HEK293 (cell line): Measurements from ENCODE around the gene C2orf49.

Experiments used
- CTCF ChIA-PET: fragments of 350-600 bp; formaldehyde crosslinking; extraction: SDS; loops from one replicate; lab custom pipeline; 2021; ENCODE audit warnings: antibody characterized with exemption; lab: Yijun Ruan, JAX
- POLR2A ChIA-PET: fragments of 300-600 bp; formaldehyde crosslinking; extraction: SDS; loops from one replicate; lab custom pipeline; 2020; ENCODE audit warnings: antibody characterized with exemption, inconsistent platforms; lab: Yijun Ruan, JAX
- H3K27ac ChIP-seq: fragments of 200-500 bp; sonication (Bioruptor generic); 2 replicates; pipeline ENCODE4 v1.5.1; 2014; ENCODE audit warnings: low read depth, low read length, control low read depth, inconsistent platforms; ENCODE audit errors: extremely low read depth
- H3K36me3 ChIP-seq, 2 experiments: fragments of 200-500 bp in 1 of 2; sonication (Bioruptor generic) in 1 of 2; 1 replicate in 1 of 2; 2 replicates in 1 of 2; pipeline ENCODE4 v1.5.1; 2014 to 2017; ENCODE audit warnings: inconsistent platforms in 2 of 2, low read length in 2 of 2; ENCODE audit not compliant: control insufficient read depth in 2 of 2, insufficient read depth in 1 of 2
- H3K4me1 ChIP-seq: fragments of 200-500 bp; sonication (Bioruptor generic); 2 replicates; pipeline ENCODE4 v1.5.1; 2014; ENCODE audit warnings: mild to moderate bottlenecking, low read length, inconsistent platforms; ENCODE audit not compliant: control insufficient read depth, insufficient read depth
- H3K4me3 ChIP-seq: 2 replicates; pipeline ENCODE4 v1.5.1; 2011; ENCODE audit warnings: low read depth, mild to moderate bottlenecking, control low read depth, low read length, moderate library complexity
- H3K9me3 ChIP-seq: fragments of 200-500 bp; sonication (Bioruptor generic); 2 replicates; pipeline ENCODE4 v1.5.1; 2014; ENCODE audit warnings: low read depth, low read length, inconsistent platforms; ENCODE audit not compliant: control insufficient read depth, insufficient read depth
- HOXA7 ChIP-seq: sonication (generic); formaldehyde crosslinking; IDR thresholded peaks from 2 replicates; pipeline ENCODE4 v1.8.1; 2022; ENCODE audit warnings: missing genetic modification reagents, borderline replicate concordance
- IKZF3 ChIP-seq: fragments of 450-650 bp; IDR thresholded peaks from 2 replicates; pipeline ENCODE4 v1.5.0; 2018; ENCODE audit warnings: missing biosample characterization, mild to moderate bottlenecking, missing genetic modification characterization, moderate library complexity
- PRDM1 ChIP-seq: fragments of 450-650 bp; formaldehyde crosslinking; IDR thresholded peaks from 2 replicates; pipeline ENCODE4; 2016; ENCODE audit warnings: missing biosample characterization, missing genetic modification characterization
- SP2 ChIP-seq: fragments of 450-650 bp; formaldehyde crosslinking; IDR thresholded peaks from 2 replicates; pipeline ENCODE4 v1.5.1; 2016; ENCODE audit warnings: missing biosample characterization, missing genetic modification characterization
- ZBTB1 ChIP-seq: fragments of 450-650 bp; formaldehyde crosslinking; IDR thresholded peaks from 2 replicates; pipeline ENCODE4 v1.5.1; 2016; ENCODE audit warnings: missing biosample characterization, missing genetic modification characterization
- ZNF112 ChIP-seq: fragments of 450-650 bp; formaldehyde crosslinking; IDR thresholded peaks from 2 replicates; pipeline ENCODE4 v1.5.0; 2017; ENCODE audit warnings: missing biosample characterization, missing genetic modification characterization
- ZNF114 ChIP-seq: fragments of 450-650 bp; formaldehyde crosslinking; IDR thresholded peaks from 2 replicates; pipeline ENCODE4 v1.5.0; 2017; ENCODE audit warnings: missing biosample characterization, missing genetic modification characterization
- ZNF416 ChIP-seq: fragments of 450-650 bp; formaldehyde crosslinking; IDR thresholded peaks from 2 replicates; pipeline ENCODE4 v1.5.1; 2016; ENCODE audit warnings: missing biosample characterization, missing genetic modification characterization
- ZNF48 ChIP-seq: fragments of 450-650 bp; formaldehyde crosslinking; IDR thresholded peaks from 2 replicates; pipeline ENCODE4 v1.5.1; 2016; ENCODE audit warnings: missing biosample characterization, missing genetic modification characterization
- ZXDB ChIP-seq: fragments of 450-650 bp; formaldehyde crosslinking; IDR thresholded peaks from 2 replicates; pipeline ENCODE4 v1.5.1; 2016; ENCODE audit warnings: missing biosample characterization, missing genetic modification characterization
- TF ChIP-seq, protein P1 (sequence below): fragments of 450-650 bp; formaldehyde crosslinking; IDR thresholded peaks from 2 replicates; pipeline ENCODE4 v1.5.1; 2016; ENCODE audit warnings: missing biosample characterization, missing genetic modification characterization, low read depth
- TF ChIP-seq, protein P2 (sequence below): fragments of 450-650 bp; formaldehyde crosslinking; IDR thresholded peaks from 2 replicates; pipeline ENCODE4 v1.5.1; 2017; ENCODE audit warnings: missing biosample characterization, missing genetic modification characterization
- TF ChIP-seq, protein P3 (sequence below): fragments of 450-650 bp; formaldehyde crosslinking; IDR thresholded peaks from 2 replicates; pipeline ENCODE4 v1.5.1; 2017; ENCODE audit warnings: missing biosample characterization, mild to moderate bottlenecking, missing genetic modification characterization, moderate library complexity
- TF ChIP-seq, protein P4 (sequence below): fragments of 450-650 bp; formaldehyde crosslinking; IDR thresholded peaks from 2 replicates; pipeline ENCODE4 v1.5.1; 2016; ENCODE audit warnings: missing biosample characterization, missing genetic modification characterization
- TF ChIP-seq, protein P5 (sequence below): fragments of 450-650 bp; formaldehyde crosslinking; IDR thresholded peaks from 2 replicates; pipeline ENCODE4 v1.5.1; 2016; ENCODE audit warnings: missing biosample characterization, missing genetic modification characterization
- TF ChIP-seq, protein P6 (sequence below): fragments of 450-650 bp; formaldehyde crosslinking; IDR thresholded peaks from 2 replicates; pipeline ENCODE4 v1.5.1; 2016; ENCODE audit warnings: missing biosample characterization, missing genetic modification characterization, borderline replicate concordance
- TF ChIP-seq, protein P7 (sequence below): fragments of 450-650 bp; formaldehyde crosslinking; IDR thresholded peaks from 2 replicates; pipeline ENCODE4 v1.5.1; 2017; ENCODE audit warnings: missing biosample characterization, missing genetic modification characterization

The C2orf49 gene

DNA sequence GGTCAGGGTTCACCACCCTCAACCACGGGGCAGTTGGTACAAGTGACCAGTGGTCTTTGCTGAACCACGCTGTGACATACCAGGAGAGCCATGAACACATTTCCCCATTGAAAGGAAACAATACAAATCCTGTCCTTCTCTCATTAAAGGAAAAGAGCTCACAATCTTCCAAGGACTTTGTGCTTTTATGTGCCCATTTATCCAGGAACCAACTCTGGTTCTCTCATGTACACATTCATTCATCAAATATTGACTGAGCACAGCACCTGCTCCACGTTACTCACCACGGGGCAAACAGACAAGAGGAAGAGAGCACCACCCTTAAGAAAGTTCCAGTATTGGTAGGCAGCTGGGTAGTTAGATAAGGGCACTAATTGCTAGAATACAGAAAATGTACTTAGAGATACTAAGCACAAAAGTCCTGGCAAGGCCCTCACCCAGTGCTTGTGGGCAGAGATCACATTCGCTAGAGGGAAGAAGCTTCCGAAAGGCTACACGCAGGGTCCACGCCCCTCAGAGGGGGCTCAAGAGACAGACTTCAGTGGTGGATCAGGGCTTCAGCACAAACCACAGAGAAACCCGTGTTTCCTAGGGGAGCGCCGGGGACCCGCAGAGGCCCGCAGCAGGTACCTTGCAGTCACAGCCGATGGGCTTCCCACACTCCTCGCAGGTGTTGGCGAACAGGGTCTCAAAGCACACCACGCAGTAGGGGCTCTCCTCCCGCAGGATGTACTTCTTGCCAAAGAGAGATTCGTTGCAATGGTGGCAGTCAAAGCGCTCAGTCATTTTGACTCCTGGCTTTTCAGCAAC lies 48.6 kb downstream of the C2orf49 start (continued):
- TF ChIP-seq, protein P1, sequence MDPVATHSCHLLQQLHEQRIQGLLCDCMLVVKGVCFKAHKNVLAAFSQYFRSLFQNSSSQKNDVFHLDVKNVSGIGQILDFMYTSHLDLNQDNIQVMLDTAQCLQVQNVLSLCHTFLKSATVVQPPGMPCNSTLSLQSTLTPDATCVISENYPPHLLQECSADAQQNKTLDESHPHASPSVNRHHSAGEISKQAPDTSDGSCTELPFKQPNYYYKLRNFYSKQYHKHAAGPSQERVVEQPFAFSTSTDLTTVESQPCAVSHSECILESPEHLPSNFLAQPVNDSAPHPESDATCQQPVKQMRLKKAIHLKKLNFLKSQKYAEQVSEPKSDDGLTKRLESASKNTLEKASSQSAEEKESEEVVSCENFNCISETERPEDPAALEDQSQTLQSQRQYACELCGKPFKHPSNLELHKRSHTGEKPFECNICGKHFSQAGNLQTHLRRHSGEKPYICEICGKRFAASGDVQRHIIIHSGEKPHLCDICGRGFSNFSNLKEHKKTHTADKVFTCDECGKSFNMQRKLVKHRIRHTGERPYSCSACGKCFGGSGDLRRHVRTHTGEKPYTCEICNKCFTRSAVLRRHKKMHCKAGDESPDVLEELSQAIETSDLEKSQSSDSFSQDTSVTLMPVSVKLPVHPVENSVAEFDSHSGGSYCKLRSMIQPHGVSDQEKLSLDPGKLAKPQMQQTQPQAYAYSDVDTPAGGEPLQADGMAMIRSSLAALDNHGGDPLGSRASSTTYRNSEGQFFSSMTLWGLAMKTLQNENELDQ (tag by site-specific recombination), result no peak
- no peak for TF ChIP-seq HOXA7 (CRISPR knock-in tag)
- no peak for TF ChIP-seq ZNF48 (tag by site-specific recombination)
- no peak for TF ChIP-seq ZXDB (tag by site-specific recombination)
- no peak for TF ChIP-seq PRDM1 (tag by site-specific recombination)
- TF ChIP-seq ZNF112, result no peak
- TF ChIP-seq, protein P2, sequence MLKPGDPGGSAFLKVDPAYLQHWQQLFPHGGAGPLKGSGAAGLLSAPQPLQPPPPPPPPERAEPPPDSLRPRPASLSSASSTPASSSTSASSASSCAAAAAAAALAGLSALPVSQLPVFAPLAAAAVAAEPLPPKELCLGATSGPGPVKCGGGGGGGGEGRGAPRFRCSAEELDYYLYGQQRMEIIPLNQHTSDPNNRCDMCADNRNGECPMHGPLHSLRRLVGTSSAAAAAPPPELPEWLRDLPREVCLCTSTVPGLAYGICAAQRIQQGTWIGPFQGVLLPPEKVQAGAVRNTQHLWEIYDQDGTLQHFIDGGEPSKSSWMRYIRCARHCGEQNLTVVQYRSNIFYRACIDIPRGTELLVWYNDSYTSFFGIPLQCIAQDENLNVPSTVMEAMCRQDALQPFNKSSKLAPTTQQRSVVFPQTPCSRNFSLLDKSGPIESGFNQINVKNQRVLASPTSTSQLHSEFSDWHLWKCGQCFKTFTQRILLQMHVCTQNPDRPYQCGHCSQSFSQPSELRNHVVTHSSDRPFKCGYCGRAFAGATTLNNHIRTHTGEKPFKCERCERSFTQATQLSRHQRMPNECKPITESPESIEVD (tag by site-specific recombination), result no peak
- TF ChIP-seq, protein P3, sequence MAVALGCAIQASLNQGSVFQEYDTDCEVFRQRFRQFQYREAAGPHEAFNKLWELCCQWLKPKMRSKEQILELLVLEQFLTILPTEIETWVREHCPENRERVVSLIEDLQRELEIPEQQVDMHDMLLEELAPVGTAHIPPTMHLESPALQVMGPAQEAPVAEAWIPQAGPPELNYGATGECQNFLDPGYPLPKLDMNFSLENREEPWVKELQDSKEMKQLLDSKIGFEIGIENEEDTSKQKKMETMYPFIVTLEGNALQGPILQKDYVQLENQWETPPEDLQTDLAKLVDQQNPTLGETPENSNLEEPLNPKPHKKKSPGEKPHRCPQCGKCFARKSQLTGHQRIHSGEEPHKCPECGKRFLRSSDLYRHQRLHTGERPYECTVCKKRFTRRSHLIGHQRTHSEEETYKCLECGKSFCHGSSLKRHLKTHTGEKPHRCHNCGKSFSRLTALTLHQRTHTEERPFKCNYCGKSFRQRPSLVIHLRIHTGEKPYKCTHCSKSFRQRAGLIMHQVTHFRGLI (tag by site-specific recombination), result no peak
- TF ChIP-seq, all 188 proteins: peak for 0

DNA sequence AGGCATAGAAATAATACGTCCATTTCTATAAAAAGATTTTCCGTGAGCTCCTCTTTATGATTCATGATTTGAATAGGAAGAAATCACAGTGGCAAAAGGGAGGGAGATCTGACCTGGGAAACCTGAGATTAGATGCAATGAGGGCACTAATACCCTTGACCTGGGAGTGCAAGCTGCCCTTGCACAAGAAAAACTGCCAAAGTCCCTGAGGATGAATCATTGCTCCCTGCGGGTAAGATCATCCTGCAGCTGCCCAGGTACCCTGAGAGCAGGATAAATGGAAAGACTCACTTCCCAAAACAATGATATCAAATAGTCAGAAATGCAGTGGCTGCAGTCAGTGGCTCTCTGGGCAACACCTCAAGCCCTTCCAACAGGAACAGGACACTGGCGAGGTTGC lies 49.9 kb downstream of the C2orf49 start:
- H3K36me3 ChIP-seq, result peaks cover 10 to 42% of the 10 kb centered on the region in 2 experiments
- H3K4me3 ChIP-seq, result no peak overlapping the region
- POLR2A ChIA-PET, result no interaction called here
- CTCF ChIA-PET, result interaction anchor here (1.0 to 2.0 kb wide), 4 partner anchors 17 to 129 kb away, joined by 3 to 5 read pairs (median 4); no protein-coding TSS in a partner anchor
- peaks cover 8% of the 10 kb centered on the region for H3K4me1 ChIP-seq
- H3K27ac ChIP-seq, result no peak overlapping the region
- H3K9me3 ChIP-seq, result no peaks in the 10 kb centered on the region
- TF ChIP-seq SP2 (tag by site-specific recombination) (no peak), ZNF114 (no peak), ZNF416 (tag by site-specific recombination) (no peak), IKZF3 (no peak), ZBTB1 (no peak)
- TF ChIP-seq, protein P4, sequence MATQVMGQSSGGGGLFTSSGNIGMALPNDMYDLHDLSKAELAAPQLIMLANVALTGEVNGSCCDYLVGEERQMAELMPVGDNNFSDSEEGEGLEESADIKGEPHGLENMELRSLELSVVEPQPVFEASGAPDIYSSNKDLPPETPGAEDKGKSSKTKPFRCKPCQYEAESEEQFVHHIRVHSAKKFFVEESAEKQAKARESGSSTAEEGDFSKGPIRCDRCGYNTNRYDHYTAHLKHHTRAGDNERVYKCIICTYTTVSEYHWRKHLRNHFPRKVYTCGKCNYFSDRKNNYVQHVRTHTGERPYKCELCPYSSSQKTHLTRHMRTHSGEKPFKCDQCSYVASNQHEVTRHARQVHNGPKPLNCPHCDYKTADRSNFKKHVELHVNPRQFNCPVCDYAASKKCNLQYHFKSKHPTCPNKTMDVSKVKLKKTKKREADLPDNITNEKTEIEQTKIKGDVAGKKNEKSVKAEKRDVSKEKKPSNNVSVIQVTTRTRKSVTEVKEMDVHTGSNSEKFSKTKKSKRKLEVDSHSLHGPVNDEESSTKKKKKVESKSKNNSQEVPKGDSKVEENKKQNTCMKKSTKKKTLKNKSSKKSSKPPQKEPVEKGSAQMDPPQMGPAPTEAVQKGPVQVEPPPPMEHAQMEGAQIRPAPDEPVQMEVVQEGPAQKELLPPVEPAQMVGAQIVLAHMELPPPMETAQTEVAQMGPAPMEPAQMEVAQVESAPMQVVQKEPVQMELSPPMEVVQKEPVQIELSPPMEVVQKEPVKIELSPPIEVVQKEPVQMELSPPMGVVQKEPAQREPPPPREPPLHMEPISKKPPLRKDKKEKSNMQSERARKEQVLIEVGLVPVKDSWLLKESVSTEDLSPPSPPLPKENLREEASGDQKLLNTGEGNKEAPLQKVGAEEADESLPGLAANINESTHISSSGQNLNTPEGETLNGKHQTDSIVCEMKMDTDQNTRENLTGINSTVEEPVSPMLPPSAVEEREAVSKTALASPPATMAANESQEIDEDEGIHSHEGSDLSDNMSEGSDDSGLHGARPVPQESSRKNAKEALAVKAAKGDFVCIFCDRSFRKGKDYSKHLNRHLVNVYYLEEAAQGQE (tag by site-specific recombination), result no peak
- TF ChIP-seq, protein P5, sequence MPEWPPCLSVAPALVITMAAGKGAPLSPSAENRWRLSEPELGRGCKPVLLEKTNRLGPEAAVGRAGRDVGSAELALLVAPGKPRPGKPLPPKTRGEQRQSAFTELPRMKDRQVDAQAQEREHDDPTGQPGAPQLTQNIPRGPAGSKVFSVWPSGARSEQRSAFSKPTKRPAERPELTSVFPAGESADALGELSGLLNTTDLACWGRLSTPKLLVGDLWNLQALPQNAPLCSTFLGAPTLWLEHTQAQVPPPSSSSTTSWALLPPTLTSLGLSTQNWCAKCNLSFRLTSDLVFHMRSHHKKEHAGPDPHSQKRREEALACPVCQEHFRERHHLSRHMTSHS (tag by site-specific recombination), result no peak
- TF ChIP-seq, protein P6, sequence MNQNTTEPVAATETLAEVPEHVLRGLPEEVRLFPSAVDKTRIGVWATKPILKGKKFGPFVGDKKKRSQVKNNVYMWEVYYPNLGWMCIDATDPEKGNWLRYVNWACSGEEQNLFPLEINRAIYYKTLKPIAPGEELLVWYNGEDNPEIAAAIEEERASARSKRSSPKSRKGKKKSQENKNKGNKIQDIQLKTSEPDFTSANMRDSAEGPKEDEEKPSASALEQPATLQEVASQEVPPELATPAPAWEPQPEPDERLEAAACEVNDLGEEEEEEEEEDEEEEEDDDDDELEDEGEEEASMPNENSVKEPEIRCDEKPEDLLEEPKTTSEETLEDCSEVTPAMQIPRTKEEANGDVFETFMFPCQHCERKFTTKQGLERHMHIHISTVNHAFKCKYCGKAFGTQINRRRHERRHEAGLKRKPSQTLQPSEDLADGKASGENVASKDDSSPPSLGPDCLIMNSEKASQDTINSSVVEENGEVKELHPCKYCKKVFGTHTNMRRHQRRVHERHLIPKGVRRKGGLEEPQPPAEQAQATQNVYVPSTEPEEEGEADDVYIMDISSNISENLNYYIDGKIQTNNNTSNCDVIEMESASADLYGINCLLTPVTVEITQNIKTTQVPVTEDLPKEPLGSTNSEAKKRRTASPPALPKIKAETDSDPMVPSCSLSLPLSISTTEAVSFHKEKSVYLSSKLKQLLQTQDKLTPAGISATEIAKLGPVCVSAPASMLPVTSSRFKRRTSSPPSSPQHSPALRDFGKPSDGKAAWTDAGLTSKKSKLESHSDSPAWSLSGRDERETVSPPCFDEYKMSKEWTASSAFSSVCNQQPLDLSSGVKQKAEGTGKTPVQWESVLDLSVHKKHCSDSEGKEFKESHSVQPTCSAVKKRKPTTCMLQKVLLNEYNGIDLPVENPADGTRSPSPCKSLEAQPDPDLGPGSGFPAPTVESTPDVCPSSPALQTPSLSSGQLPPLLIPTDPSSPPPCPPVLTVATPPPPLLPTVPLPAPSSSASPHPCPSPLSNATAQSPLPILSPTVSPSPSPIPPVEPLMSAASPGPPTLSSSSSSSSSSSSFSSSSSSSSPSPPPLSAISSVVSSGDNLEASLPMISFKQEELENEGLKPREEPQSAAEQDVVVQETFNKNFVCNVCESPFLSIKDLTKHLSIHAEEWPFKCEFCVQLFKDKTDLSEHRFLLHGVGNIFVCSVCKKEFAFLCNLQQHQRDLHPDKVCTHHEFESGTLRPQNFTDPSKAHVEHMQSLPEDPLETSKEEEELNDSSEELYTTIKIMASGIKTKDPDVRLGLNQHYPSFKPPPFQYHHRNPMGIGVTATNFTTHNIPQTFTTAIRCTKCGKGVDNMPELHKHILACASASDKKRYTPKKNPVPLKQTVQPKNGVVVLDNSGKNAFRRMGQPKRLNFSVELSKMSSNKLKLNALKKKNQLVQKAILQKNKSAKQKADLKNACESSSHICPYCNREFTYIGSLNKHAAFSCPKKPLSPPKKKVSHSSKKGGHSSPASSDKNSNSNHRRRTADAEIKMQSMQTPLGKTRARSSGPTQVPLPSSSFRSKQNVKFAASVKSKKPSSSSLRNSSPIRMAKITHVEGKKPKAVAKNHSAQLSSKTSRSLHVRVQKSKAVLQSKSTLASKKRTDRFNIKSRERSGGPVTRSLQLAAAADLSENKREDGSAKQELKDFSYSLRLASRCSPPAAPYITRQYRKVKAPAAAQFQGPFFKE, result no peak
- TF ChIP-seq, protein P7, sequence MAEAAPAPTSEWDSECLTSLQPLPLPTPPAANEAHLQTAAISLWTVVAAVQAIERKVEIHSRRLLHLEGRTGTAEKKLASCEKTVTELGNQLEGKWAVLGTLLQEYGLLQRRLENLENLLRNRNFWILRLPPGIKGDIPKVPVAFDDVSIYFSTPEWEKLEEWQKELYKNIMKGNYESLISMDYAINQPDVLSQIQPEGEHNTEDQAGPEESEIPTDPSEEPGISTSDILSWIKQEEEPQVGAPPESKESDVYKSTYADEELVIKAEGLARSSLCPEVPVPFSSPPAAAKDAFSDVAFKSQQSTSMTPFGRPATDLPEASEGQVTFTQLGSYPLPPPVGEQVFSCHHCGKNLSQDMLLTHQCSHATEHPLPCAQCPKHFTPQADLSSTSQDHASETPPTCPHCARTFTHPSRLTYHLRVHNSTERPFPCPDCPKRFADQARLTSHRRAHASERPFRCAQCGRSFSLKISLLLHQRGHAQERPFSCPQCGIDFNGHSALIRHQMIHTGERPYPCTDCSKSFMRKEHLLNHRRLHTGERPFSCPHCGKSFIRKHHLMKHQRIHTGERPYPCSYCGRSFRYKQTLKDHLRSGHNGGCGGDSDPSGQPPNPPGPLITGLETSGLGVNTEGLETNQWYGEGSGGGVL (tag by site-specific recombination), result no peak
